Prostate gland (tissue), 2 donors: ENCODE measurements around the gene RBCK1.

ENCODE experiments used
- POLR2A ChIP-seq: fragments of 450-650 bp; IDR thresholded peaks from one replicate; pipeline ENCODE4 v1.6.1; 2016; ENCODE audit warnings: antibody characterized with exemption, mild to moderate bottlenecking
- POLR2AphosphoS5 ChIP-seq: sonication (generic); formaldehyde crosslinking; IDR thresholded peaks from one replicate; pipeline ENCODE4 v1.6.1; 2017; ENCODE audit warnings: antibody characterized with exemption
- TF ChIP-seq, protein P1 (sequence below), 4 experiments: fragments of 200-600 bp in 2 of 4; fragments of 450-650 bp in 2 of 4; sonication (generic) in 2 of 4; IDR thresholded peaks; 1 replicate in 3 of 4; 2 replicates in 1 of 4; pipeline ENCODE4 v1.5.1; 2016 to 2019; ENCODE audit warnings: antibody characterized with exemption in 4 of 4, mild to moderate bottlenecking in 2 of 4, moderate library complexity in 2 of 4

DNA sequence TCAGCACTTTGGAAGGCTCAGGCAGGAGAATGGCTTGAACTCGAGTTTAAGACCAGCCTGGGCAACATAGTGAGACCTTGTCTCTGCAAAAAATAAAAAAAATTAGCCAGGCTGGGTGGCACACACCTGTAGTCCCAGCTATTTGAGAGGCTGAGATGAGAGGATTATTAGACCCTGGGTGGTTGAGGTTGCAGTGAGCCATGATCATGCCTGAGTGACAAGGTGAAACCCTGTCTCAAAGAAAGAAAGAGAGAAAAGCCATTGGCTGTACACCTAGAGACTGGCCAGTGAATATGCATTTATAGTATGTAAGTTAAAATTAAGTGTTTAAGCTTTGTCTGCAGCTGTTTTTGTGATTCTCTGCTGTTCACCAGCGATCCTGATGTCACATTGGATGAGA, 6.1 kb downstream of the RBCK1 start:
- TF ChIP-seq POLR2A (no peak), POLR2AphosphoS5 (no peak)
- TF ChIP-seq, protein P1, sequence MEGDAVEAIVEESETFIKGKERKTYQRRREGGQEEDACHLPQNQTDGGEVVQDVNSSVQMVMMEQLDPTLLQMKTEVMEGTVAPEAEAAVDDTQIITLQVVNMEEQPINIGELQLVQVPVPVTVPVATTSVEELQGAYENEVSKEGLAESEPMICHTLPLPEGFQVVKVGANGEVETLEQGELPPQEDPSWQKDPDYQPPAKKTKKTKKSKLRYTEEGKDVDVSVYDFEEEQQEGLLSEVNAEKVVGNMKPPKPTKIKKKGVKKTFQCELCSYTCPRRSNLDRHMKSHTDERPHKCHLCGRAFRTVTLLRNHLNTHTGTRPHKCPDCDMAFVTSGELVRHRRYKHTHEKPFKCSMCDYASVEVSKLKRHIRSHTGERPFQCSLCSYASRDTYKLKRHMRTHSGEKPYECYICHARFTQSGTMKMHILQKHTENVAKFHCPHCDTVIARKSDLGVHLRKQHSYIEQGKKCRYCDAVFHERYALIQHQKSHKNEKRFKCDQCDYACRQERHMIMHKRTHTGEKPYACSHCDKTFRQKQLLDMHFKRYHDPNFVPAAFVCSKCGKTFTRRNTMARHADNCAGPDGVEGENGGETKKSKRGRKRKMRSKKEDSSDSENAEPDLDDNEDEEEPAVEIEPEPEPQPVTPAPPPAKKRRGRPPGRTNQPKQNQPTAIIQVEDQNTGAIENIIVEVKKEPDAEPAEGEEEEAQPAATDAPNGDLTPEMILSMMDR (IDR thresholded peaks at IDR 0.05), result no peak
